Right forelimb (tissue), 1 donor: ENCODE measurements around the gene RNF31.

Source experiments
- DNase-seq: peaks from one replicate; pipeline ENCODE4 v3.0.0-alpha.2; 2018

RNF31 gene

DNA sequence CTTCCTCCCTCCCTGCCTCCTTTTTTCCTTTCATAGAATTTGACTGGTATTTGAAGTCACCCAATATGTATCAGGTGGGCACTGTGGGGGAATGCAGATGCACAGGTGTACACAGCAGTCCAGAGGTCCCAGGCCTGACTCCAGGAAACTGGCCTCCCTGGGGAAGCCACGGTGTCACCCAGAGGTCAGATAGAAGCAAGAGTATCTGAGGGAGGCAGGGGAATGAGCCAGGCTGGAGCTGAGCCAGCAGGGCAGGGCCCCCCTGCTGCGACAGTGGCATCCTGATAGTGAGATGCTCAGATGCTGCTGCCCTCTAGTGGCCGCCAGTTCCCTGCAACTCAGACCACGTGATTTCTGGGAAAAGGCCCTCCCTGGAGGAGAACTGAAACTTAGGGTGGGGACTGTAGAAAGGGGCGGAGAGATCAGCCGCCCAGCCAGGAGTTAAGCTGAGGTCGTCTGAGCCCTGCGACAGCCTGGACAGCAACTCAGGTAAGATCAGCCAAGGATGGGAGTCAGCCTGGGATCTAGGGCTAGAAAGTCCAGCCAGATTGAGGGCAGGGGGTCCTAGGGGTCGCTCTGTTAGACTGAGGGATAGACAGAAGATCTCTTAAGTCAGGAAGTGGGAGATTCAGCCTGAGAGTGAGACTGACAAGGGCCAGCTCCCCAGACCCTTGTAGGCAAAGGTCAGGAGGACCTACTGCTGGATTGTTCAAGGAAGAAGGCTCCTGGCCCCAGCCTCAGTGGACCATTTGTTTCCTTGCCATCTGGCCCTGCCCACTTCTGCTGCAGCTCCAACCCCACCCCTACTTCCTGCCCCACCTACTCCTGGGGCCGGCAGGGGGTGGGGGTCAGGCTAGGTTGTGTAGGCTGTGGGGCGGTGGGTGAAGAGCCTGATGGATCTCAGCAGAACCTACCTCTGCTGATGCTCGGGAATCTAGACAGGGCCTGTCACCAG lies 13.8 kb downstream of the RNF31 start, which contains the start of gene IRF9:
Gene IRF9, plus strand, starts transcription at position 416 of the 955 bp plus-strand sequence. CDS start 880 bp downstream, outside the sequence.
- DNase-seq, result peak; percentile 97

GRCh38 chr14:24162093-24162492 lies 14.8 kb downstream of the RNF31 start:
- no peak for DNase-seq

GRCh38 chr14:24164518-24164991 lies 17.3 kb downstream of the RNF31 start:
- no peak for DNase-seq

DNA sequence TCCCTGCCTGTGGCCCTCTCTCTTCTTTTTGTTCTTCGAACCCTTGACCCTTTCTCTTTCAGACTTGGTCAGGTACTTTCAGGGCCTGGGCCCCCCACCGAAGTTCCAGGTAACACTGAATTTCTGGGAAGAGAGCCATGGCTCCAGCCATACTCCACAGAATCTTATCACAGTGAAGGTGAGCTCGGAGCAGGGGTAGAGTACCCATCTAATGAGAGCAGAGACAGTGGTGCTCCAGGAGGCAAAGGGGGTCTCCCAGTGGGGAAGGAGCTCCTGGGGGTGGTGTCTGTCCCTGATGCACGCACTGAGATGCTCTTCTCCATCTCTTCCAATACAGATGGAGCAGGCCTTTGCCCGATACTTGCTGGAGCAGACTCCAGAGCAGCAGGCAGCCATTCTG lies 18.5 kb downstream of the RNF31 start:
- no peak for DNase-seq

- no peak for DNase-seq
These were observed 20.3 kb downstream of the RNF31 start for GRCh38 chr14:24167469-24168114.

DNA sequence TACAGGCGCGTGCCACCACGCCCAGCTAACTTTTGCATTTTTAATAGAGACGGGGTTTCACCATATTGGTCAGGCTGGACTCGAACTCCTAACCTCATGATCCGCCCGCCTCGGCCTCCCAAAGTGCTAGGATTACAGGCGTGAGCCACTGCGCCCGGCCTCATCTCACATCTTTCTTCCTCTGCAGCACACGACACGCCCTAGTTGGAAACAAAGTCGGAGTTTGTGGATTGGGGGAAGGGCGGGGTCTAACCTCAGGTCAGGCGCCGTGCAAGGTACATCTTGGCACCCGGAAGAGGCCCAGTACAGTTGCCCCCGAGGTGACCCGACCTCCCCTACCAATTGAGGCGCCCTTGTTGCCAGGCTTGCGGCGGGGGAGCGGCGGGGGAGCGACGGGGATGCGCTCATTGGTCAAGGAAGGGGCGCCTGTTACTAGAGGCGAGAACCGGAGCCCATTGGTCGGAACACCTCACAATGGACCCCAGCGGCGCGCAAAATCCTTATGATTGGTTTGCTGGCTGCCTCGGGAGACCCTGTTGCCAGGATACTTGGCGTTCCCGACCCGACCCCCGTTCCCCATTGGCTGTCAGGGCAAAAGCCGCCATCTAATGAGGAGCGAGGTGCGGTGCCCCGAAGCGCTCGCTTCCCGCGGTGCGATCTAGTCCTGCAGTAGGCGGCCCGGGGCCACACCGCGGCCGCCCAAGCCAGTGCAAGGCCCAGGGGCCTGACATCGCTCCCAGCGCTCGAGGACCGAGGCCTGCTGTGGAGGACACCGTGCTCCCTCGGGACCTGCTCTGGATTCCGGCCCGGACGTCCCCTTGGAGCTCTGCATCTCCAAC lies 24.3 kb downstream of the RNF31 start, which contains the start of gene REC8:
Gene REC8, plus strand, starts transcription at position 659 of the 839 bp plus-strand sequence. CDS start 473 bp downstream, outside the sequence.
- DNase-seq, result peak; percentile 90

- no peak for DNase-seq
These were observed 25.1 kb downstream of the RNF31 start for GRCh38 chr14:24172261-24172860.

GRCh38 chr14:24172871-24173281 lies 25.6 kb downstream of the RNF31 start:
- DNase-seq, result no peak

- no peak for DNase-seq
These were observed 29.3 kb downstream of the RNF31 start for GRCh38 chr14:24176599-24176998.

DNA sequence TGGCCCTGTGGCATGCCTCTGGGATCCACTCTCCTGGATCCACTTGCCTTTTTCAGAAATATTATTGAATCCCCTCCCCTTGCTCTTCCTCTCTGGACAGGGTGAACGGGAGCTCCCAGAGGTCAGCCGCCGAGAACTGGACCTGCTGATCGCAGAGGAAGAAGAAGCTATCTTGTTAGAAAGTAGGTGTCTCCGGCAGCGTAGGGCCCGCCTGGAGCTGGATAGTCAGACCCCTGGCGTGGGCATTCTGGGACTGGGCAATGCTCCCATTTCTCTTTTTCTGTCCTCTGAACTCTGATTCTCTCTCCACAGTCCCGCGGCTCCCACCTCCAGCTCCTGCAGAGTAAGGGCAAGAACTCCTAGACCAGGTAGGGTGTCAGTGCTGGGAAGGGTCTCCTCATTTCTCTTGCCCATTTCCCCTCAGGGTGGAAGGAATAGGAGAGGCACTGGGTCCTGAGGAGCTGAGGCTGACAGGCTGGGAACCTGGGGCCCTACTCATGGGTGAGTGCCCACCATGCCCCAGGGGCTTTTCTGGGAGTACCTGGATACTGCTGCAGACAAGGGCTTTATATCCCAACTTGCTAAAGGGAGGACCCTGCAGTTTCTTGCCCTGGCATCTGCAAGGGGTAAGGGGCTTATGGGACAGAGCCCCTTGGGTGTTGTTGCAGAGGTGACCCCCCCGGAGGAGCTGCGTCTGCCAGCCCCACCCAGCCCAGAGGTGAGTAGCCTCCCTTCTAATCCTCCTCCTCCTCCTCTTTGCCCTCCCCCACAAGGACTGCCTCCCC lies 29.9 kb downstream of the RNF31 start:
- DNase-seq, result no peak

GRCh38 chr14:24177891-24178290 lies 30.6 kb downstream of the RNF31 start:
- no peak for DNase-seq

- no peak for DNase-seq
These were observed 31.3 kb downstream of the RNF31 start for GRCh38 chr14:24178399-24179178.

- DNase-seq, result no peak
These were observed 32.1 kb downstream of the RNF31 start for GRCh38 chr14:24179294-24179960.

GRCh38 chr14:24179961-24180796 lies 32.9 kb downstream of the RNF31 start:
- no peak for DNase-seq

GRCh38 chr14:24181371-24182077 lies 34.2 kb downstream of the RNF31 start:
- DNase-seq, result no peak

DNA sequence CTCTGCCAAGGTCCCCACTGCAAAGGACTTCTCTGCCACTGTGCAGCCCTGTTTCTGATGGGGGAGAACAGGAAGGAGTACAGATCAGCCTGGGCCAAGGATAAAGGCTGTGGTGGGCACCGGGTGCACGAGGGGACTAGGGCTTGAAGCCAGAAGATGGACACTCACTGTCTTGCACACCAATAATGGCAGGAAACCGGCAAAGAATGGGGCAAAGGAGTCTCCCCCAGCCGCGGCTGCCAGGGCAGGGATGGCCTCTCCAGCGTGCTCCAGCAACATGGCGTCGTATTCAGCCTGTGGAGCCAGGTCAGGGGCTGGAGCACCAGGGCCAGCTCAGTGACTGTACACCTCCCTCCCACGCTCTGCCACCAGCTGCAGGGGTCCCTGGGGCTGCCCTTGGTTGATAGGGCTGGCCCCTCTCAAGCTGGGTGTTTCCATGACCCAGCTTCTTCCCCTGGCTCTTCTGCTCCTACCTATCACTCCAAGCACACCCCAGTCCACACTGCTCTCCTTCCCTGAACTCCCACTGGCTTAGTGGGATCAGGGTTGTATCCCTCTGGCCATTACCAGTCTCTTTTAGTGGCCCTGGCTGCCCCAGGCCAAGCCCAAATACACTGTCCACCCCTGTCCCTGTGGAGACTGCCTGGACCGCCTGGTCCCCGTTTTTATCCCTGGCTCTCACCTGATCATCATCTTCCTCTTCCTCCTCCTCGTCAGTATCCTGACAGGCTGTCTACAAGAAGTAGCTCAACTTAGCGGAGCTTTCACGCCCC lies 35.0 kb downstream of the RNF31 start:
- no peak for DNase-seq

- DNase-seq, result no peak
These were observed 35.8 kb downstream of the RNF31 start for GRCh38 chr14:24183014-24183481.
